Prostate gland (tissue), 2 donors: ENCODE data around the gene GMDS. TPM values are rescaled to one million over a fixed set of nuclear protein-coding genes. Genes with fewer than 3 reads are reported as not detected.
A peak's percentile ranks its signal among the peaks of the same experiment; 100 is the strongest.

Source experiments
- DNase-seq: peaks from one replicate; pipeline ENCODE4 v3.0.0-alpha.2; 2019; ENCODE audit warnings: low spot score
- H3K27ac ChIP-seq, 2 donors: fragments of 200-600 bp; sonication (generic); 2 replicates each; pipeline ENCODE4 v1.5.1; 2017 to 2019
- H3K27me3 ChIP-seq: fragments of 200-600 bp; sonication (generic); replicated peaks from 2 replicates; pipeline ENCODE4 v1.5.1; 2019; ENCODE audit not compliant: insufficient read depth
- H3K36me3 ChIP-seq, 2 donors: fragments of 200-600 bp; sonication (generic); 1 replicate in 1 of 2; 2 replicates in 1 of 2; pipeline versions ENCODE4 v1.5.1 to v1.8.1; 2017 to 2019
- H3K4me1 ChIP-seq: fragments of 200-600 bp; sonication (generic); replicated peaks from 2 replicates; pipeline ENCODE4 v1.5.1; 2019
- H3K4me3 ChIP-seq, 2 donors: fragments of 200-600 bp; sonication (generic); 2 replicates each; pipeline ENCODE4 v1.5.1; 2017 to 2019
- H3K9me3 ChIP-seq: fragments of 200-600 bp; sonication (generic); 2 replicates; pipeline ENCODE4 v1.5.1; 2017
- CTCF ChIP-seq, 4 experiments: fragments of 200-600 bp in 2 of 4; fragments of 450-650 bp in 2 of 4; sonication (generic) in 2 of 4; IDR thresholded peaks; 1 replicate in 3 of 4; 2 replicates in 1 of 4; pipeline ENCODE4 v1.5.1; 2016 to 2019; ENCODE audit warnings: antibody characterized with exemption in 4 of 4, mild to moderate bottlenecking in 2 of 4, moderate library complexity in 2 of 4
- POLR2A ChIP-seq: fragments of 450-650 bp; IDR thresholded peaks from one replicate; pipeline ENCODE4 v1.6.1; 2016; ENCODE audit warnings: antibody characterized with exemption, mild to moderate bottlenecking
- POLR2AphosphoS5 ChIP-seq: sonication (generic); formaldehyde crosslinking; IDR thresholded peaks from one replicate; pipeline ENCODE4 v1.6.1; 2017; ENCODE audit warnings: antibody characterized with exemption
- WGBS: methylation state at CpG from one replicate; pipeline ENCODE4 v1.1.5; 2018; 5-methylcytosine and 5-hydroxymethylcytosine counted together
- intact Hi-C: fragments of 100-400 bp; cut with DNase I; formaldehyde crosslinking; loops from one replicate; pipeline ENCODE4 v1.14.2; 2022
- total RNA-seq, 2 donors: library from RNA; depleted of rRNA; stranded (reverse); fragments of >200 nt; gene quantifications; one replicate each; pipeline ENCODE4 v1.1.0, GENCODE V29; 2016

The GMDS gene
- total RNA-seq, 2 donors from 2014 or later = 24.9 to 29.9 TPM

- no peaks in the 10 kb centered on the region for H3K27me3 ChIP-seq
Observed at GRCh38 chr6:2133716-2134310, 111.6 kb downstream of the GMDS start.

GRCh38 chr6:2132916-2133315 lies 112.5 kb downstream of the GMDS start:
- Histone ChIP-seq H3K36me3 (no peaks in the 10 kb centered on the region), H3K27ac (no peak overlapping the region), H3K27me3 (no peaks in the 10 kb centered on the region), H3K9me3 (no peaks in the 10 kb centered on the region), H3K4me3 (no peak overlapping the region), H3K4me1 (no peaks in the 10 kb centered on the region)
- WGBS = 40% methylated on average over 1 of the region's 1 CpG
- TF ChIP-seq POLR2A (no peak), POLR2AphosphoS5 (no peak), CTCF (IDR thresholded peaks at IDR 0.05) (no peak)
- DNase-seq = no peak
- intact Hi-C loops = no loop called here

More at GRCh38 chr6:2133716-2134310, 111.6 kb downstream of the GMDS start:
- no peak overlapping the region for H3K4me3 ChIP-seq
- H3K9me3 ChIP-seq = no peaks in the 10 kb centered on the region
- H3K36me3 ChIP-seq = no peaks in the 10 kb centered on the region
- no peak for DNase-seq
- 76% methylated on average over 7 of the region's 7 CpGs for WGBS
- no peak overlapping the region for H3K27ac ChIP-seq
- intact Hi-C loops = no loop called here
- no peak for TF ChIP-seq POLR2AphosphoS5
- no peak for TF ChIP-seq POLR2A
- no peak for TF ChIP-seq CTCF (IDR thresholded peaks at IDR 0.05)
- H3K4me1 ChIP-seq = no peaks in the 10 kb centered on the region

- H3K27ac ChIP-seq = no peak overlapping the region
- no peaks in the 10 kb centered on the region for H3K9me3 ChIP-seq
- no peaks in the 10 kb centered on the region for H3K36me3 ChIP-seq
- H3K4me3 ChIP-seq = no peak overlapping the region
- no peaks in the 10 kb centered on the region for H3K4me1 ChIP-seq
- 31% methylated on average over 2 of the region's 2 CpGs for WGBS
- no peak for DNase-seq
- H3K27me3 ChIP-seq = no peaks in the 10 kb centered on the region
- intact Hi-C loops = no loop called here
- TF ChIP-seq POLR2AphosphoS5 (no peak), POLR2A (no peak), CTCF (IDR thresholded peaks at IDR 0.05) (no peak)
Observed at GRCh38 chr6:2132416-2132815, 113.0 kb downstream of the GMDS start.

- no peak for DNase-seq
- no peaks in the 10 kb centered on the region for H3K9me3 ChIP-seq
- TF ChIP-seq CTCF (IDR thresholded peaks at IDR 0.05) (no peak), POLR2AphosphoS5 (no peak), POLR2A (no peak)
- no peaks in the 10 kb centered on the region for H3K4me1 ChIP-seq
- intact Hi-C loops = no loop called here
- H3K27me3 ChIP-seq = no peaks in the 10 kb centered on the region
- H3K27ac ChIP-seq = no peak overlapping the region
- WGBS = 54% methylated on average over 7 of the region's 7 CpGs
- no peak overlapping the region for H3K4me3 ChIP-seq
- H3K36me3 ChIP-seq = no peaks in the 10 kb centered on the region
Observed at GRCh38 chr6:2129182-2129621, 116.2 kb downstream of the GMDS start.

- TF ChIP-seq POLR2AphosphoS5 (no peak), CTCF (IDR thresholded peaks at IDR 0.05) (no peak), POLR2A (no peak)
Observed at GRCh38 chr6:2127484-2127911, 117.9 kb downstream of the GMDS start.

More at GRCh38 chr6:2127484-2127911, 117.9 kb downstream of the GMDS start:
- DNase-seq = peak; percentile 12
- H3K27ac ChIP-seq = no peak overlapping the region
- H3K4me3 ChIP-seq = no peak overlapping the region
- no peaks in the 10 kb centered on the region for H3K36me3 ChIP-seq
- no peaks in the 10 kb centered on the region for H3K27me3 ChIP-seq
- H3K4me1 ChIP-seq = no peaks in the 10 kb centered on the region
- no peaks in the 10 kb centered on the region for H3K9me3 ChIP-seq
- intact Hi-C loops = no loop called here
- WGBS = 86% methylated on average over 12 of the region's 12 CpGs
